Activated B cell treated with CpG ODN at 0.5 μM for 24 hours (primary cell): ENCODE data around the gene LHX4. TPM values are rescaled to one million over a fixed set of nuclear protein-coding genes. Genes with fewer than 3 reads are reported as not detected.

Experiments used
- ATAC-seq: fragments of 200-7000 bp; cut with Tn5 transposase; one replicate; pipeline ENCODE4 v1.10.0; 2021; ENCODE audit warnings: low read depth, mild to moderate bottlenecking, moderate library complexity
- CTCF ChIA-PET: fragments of 350-600 bp; sonication (Branson Sonifier 250); formaldehyde crosslinking; loops from one replicate; lab custom pipeline; 2021; ENCODE audit warnings: antibody characterized with exemption; lab: Charles Lee
- POLR2A ChIA-PET: fragments of 350-600 bp; sonication (Branson Sonifier 250); formaldehyde crosslinking; loops from one replicate; lab custom pipeline; 2021; ENCODE audit warnings: antibody characterized with exemption; lab: Charles Lee
- DNase-seq: peaks from one replicate; pipeline ENCODE4 v3.0.0; 2022
- H3K27ac Mint-ChIP-seq: one replicate; pipeline ENCODE4 v1.8.0; 2020; ENCODE audit warnings: mixed read lengths
- H3K27me3 Mint-ChIP-seq: one replicate; pipeline ENCODE4 v1.8.0; 2021; ENCODE audit warnings: mixed read lengths
- H3K36me3 Mint-ChIP-seq: one replicate; pipeline ENCODE4 v1.8.0; 2021; ENCODE audit warnings: low read depth, mixed read lengths
- H3K4me1 Mint-ChIP-seq: one replicate; pipeline ENCODE4 v1.8.0; 2021; ENCODE audit warnings: mixed read lengths
- H3K4me3 Mint-ChIP-seq: one replicate; pipeline ENCODE4 v1.8.0; 2020; ENCODE audit warnings: mild to moderate bottlenecking, mixed read lengths
- H3K9me3 Mint-ChIP-seq: one replicate; pipeline ENCODE4 v1.8.0; 2020; ENCODE audit warnings: mixed read lengths
- CTCF ChIP-seq: fragments of 200-600 bp; IDR thresholded peaks from one replicate; pipeline ENCODE4 v1.8.0; 2022; ENCODE audit warnings: antibody characterized with exemption, mild to moderate bottlenecking
- intact Hi-C: fragments of 100-400 bp; cut with micrococcal nuclease; formaldehyde crosslinking; loops from one replicate; pipeline ENCODE4 v1.15.1; 2024
- total RNA-seq: library from RNA; stranded (reverse); gene quantifications from 2 replicates; pipeline ENCODE4 v1.2.3, GENCODE V29; 2022

LHX4 gene
- total RNA-seq, 1 donor from 2014 or later: not detected

DNA sequence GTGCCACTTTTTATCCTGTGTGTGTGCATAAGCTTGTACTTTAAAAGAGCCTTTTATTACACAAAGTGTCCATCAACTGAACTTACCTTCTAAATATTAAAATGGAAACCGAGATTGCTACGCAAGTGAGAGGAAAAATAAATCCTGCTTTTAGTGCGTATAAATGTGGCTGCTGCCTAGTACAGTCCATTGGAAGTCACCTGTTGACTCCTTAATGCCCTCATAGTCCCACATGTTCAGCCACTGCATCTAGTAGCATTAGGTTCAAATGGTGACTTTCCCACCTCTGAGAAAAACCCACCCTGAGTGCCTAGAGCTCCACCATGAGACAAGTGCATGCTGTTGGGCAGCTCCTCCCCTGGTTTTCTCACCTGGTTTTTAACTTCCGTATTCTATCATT is 53.0 kb downstream of the LHX4 start:
- Mint-ChIP-seq H3K4me1 (peaks cover 11% of the 10 kb centered on the region), H3K27me3 (no peaks in the 10 kb centered on the region), H3K9me3 (no peaks in the 10 kb centered on the region), H3K36me3 (peaks cover 60% of the 10 kb centered on the region), H3K4me3 (no peak overlapping the region), H3K27ac (no peak overlapping the region)
- DNase-seq: no peak
- ChIA-PET CTCF (no interaction called here), POLR2A (no interaction called here)
- intact Hi-C loops: no loop called here
- ATAC-seq: no peak
- TF ChIP-seq CTCF: no peak

DNA sequence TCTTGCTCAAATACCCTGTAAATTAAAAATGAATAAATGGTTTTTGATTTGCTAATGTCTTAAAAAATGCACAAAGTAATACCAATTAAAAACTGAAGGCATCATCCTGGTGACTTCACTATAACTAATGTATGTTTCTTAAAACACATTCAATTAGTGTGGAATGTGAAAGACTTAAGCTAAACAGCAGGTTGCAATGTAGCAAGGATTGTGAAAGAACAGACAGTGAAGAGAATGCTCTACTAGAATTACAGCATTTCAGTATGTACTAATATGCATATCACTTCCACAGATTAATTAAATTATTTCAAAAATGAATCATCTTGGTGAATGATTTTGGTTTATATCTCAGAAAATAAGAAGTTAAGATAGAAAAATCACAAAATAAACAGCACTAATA is 56.4 kb downstream of the LHX4 start:
- Mint-ChIP-seq H3K27ac (no peak overlapping the region), H3K27me3 (no peaks in the 10 kb centered on the region), H3K4me3 (no peak overlapping the region), H3K4me1 (peaks cover 2% of the 10 kb centered on the region), H3K9me3 (no peaks in the 10 kb centered on the region), H3K36me3 (peaks cover 47% of the 10 kb centered on the region)
- DNase-seq (no peak), ATAC-seq (no peak)
- intact Hi-C loops: no loop called here
- ChIA-PET CTCF (no interaction called here), POLR2A (no interaction called here)
- TF ChIP-seq CTCF: no peak

- H3K36me3 Mint-ChIP-seq: peaks cover 48% of the 10 kb centered on the region
- POLR2A ChIA-PET: interaction anchor here (0.6 kb wide), 1 partner anchor 1893 kb away, joined by 3 read pairs; no protein-coding TSS in a partner anchor
These were observed 58.1 kb downstream of the LHX4 start for GRCh38 chr1:180287988-180288705.

GRCh38 chr1:180288940-180289339 is 58.9 kb downstream of the LHX4 start:
- no peak for TF ChIP-seq CTCF
- Mint-ChIP-seq H3K9me3 (peaks cover 4% of the 10 kb centered on the region), H3K36me3 (peaks cover 44% of the 10 kb centered on the region), H3K27ac (no peak overlapping the region), H3K4me3 (no peak overlapping the region), H3K27me3 (no peaks in the 10 kb centered on the region), H3K4me1 (no peaks in the 10 kb centered on the region)
- DNase-seq (no peak), ATAC-seq (no peak)
- ChIA-PET POLR2A (no interaction called here), CTCF (no interaction called here)
- intact Hi-C loops: no loop called here

More at GRCh38 chr1:180287988-180288705, 58.1 kb downstream of the LHX4 start:
- TF ChIP-seq CTCF: no peak
- Mint-ChIP-seq H3K4me3 (no peak overlapping the region), H3K9me3 (peaks cover 4% of the 10 kb centered on the region), H3K27me3 (no peaks in the 10 kb centered on the region), H3K27ac (no peak overlapping the region), H3K4me1 (no peaks in the 10 kb centered on the region)
- DNase-seq (no peak), ATAC-seq (no peak)
- intact Hi-C loops: no loop called here
- CTCF ChIA-PET: no interaction called here

DNA sequence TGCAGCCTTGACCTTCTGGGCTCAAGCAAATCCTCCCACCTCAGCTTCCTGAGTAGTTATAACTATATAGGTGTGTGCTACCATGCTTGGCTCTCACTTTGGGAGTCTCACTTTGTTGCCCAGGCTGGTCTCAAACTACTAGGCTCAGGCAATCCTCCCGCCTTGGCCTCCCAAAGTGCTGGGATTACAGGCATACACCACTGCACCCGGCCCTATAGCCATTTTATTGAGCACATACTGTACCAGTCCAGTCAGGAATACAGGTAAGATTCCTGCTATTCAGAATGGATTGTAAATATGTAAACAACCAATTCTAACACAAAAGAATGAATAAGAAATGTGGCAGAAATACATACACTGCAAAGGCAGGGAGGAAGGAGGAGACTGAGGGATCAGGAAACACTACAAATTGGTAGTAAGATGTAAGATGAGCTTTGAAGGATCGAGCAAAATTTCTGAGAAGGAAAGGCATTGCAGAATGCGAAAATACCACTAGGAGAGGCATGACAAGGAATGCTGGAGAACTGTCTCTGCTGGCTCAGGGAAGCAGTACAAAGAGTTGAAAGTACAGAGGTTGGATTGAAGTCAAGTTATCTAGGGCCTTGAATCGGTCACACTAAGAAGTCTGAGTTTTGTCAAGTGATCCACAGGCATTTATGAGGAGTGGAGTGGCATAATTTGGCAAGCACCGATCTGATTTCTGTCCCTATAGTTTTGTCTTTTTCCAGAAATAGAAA is 60.4 kb downstream of the LHX4 start:
- peaks cover 35% of the 10 kb centered on the region for H3K36me3 Mint-ChIP-seq
- ChIA-PET POLR2A (no interaction called here), CTCF (no interaction called here)
- TF ChIP-seq CTCF: no peak
- ATAC-seq: no peak
- peaks cover 4% of the 10 kb centered on the region for H3K9me3 Mint-ChIP-seq
- H3K4me1 Mint-ChIP-seq: no peaks in the 10 kb centered on the region
- intact Hi-C loops: no loop called here
- H3K27me3 Mint-ChIP-seq: no peaks in the 10 kb centered on the region
- no peak overlapping the region for H3K4me3 Mint-ChIP-seq
- no peak for DNase-seq
- H3K27ac Mint-ChIP-seq: no peak overlapping the region
